HUDEP-2 (cell line): ENCODE measurements around the gene PATZ1.

Experiments
- DNase-seq, 76 experiments: peaks; one replicate each; lab custom pipeline; 2025; ENCODE audit not compliant: unreplicated experiment in 76 of 76; lab: John Stamatoyannopoulos, UW

PATZ1 gene

DNA sequence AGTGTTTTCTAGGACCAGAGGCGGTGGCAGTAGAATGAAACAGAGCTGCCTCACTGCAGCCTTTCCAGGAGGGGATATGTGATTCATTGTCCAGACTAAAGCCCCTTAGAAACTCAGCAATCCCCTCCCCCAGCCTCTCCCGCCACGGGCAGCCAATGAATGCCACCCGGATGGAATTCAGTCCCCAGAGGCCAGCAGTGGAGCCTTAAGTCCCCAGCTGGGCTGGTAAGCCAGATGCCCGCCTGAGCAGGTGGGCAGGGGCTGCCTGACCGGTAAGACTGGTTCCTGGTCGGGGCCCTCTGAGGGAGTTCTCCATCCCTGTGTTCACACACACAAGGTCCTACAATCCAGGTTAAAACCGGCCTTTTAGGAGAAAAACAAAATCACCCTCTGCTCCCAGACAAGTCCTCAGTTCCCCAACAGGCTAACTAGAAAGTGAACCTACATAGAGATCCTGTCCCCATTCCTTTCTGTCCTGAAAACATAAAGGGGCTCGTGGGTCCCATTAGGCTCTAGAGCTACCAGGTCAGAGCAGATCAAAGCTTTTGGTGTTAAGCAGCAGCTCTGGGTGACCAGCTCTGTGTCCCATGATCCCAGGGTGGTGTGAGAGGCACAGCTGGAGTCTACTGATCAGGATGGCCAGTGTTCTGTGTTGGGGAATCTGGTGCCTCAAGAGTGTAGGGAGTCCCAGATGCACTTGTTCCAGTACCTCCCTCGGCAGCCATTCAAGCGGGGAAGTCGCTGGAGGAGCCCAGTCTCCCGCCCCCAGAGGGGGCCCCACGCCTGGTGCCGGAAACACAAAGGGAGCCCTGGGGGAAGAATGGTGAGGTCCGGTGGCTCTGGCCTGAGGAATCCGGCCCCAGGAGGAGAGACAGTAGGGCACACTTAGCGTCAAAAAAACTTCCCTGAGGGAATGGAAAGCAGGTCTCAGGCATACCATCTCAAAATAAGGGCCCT lies 2.6 kb downstream of the PATZ1 start:
- peak in 44 of 76 experiments; percentile 4 to 56 (median 28) for DNase-seq

DNA sequence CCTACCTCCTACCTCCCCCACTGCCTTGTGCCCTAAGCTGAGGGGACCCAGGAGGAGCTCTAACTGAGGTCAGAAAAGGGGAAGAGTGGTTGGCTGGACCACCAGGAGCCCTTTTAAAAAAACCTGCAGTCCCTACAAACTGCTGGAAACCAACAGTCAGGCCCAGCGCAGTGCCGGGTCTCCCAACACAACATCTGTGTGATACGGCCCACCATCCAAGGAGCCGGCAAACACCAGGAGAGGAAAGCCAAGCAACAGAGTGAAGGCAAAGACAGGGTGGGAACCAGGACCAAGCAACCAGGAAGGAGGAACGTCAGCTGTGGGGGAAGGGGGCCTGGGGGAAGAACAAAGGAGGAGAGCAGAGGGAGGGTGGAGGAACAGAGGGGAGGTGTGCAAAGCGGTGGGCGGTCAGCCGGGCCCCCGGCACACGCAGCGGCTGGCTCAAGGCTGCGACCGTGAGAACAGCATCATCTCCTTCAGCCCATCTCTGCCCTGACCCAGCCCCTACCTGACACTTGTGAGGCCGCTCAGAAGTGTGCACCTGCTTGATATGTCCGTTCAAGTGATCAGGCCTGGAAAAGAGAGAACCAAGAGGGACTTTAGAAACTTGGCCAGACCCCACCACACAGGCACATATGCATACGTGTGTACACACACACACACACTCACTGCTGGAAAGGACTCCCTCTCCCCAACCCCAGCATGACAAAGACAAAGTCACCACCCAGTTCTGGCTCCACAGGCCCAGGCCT lies 3.6 kb downstream of the PATZ1 start:
- peak in 2 of 76 experiments; percentile 1 to 24 for DNase-seq

DNA sequence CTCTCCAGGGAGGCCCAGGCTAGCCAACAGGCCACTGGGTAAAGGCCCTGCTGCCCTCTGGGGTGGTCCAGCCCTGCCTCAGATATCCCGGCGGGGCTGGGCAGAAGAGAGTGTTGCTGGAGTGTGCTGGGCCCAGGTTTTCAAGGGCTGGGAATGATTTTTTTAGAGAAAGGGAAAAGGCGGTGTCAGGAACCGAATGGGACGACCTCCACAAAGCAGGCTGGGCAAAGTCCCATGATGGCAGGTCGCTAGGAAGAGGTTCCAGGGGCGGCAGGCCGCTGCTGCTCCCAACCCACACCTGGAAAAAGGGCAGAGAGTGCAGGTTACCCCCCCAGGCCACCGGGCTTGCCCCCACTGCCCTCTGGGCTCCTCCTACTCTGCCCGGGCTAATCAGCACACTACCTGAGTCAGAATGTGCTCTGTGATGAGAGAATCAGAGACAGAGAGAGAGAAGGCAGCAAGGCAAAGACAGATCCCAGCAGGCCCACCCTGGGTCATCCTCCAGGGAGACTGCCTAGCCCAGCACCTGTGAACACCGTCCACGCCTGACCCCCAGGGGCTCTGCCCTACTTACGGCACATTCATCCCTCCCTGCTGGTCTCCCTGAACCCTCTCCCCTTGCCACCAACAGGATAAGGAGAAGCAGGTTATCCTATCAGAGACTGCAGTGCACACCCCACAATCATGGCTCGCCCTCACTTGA lies 4.6 kb downstream of the PATZ1 start:
- no peak for DNase-seq

DNA sequence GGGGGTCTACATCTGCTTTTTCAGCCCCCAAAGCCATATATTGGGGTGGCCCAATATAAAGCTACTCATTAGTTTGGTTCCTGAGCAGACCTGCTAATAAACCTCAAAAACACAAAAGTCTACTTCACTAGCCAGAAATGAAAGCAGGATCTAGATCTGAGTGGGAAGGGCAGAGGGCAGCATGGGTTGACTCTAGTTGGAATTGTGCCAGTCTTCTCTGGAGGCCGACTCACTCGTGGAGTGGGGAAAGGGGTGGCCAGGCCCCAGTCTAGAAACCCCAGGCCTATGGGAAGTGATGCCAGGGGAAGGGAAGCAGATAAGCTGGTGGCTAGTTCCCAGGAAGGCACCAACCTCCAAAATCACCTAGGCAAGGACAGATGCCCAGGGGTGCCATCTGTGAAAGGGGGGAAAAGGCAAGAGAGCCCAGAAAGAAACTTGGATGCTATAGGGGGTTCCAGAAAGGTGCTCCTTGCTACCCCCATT lies 5.3 kb downstream of the PATZ1 start:
- no peak for DNase-seq

DNA sequence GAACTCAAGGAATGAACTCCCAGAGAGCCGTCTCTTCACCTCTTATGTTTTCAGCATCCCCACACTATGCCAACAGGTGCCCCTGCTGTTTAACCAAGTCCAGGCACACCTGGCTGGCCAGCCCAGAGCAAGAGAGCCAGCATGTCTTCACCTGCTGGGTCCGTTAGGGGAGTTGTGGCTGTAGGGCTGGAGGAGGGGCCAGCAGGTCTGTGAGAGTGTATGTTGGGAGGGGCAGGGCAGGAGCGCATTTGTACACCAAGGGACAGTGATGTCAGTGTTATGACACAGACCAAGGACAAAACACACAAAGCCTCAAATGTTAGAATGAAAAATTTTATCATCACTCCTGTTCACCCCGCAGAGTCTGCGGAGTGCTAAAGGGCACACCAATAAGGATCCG lies 5.8 kb downstream of the PATZ1 start:
- DNase-seq: no peak

DNA sequence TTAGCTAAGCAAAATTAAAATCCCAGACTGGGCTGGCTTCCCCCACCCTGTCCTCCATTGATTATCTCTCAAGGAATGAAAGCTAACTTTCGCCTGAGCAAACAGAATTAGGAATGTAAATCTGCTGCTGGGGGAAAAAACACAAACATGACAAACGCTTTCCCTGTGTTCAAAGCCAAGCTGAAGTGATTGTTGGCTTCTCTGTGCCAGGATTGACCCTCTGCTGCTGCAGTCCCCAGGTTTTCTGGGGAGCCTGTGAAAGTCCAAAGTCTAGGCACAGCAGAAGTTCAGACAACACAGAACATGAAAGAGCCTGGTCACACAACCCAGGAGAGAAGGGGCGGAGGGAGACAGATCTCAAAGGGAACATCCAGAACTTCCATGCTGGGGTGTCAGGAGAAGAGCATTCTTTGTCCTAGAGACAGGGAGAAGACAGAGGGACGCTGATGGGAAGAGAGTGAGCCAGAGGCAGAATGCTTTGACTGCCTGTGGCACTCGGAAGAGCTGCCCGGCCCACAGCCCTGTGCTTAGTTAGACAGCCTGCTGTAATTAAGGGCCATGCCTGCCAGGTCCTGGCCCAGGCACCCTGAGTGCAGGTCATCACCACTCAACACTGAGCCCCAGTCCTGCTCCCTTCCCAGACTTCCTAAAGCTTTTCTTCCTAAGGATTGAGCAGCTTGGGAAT lies 6.9 kb downstream of the PATZ1 start:
- DNase-seq: no peak

DNA sequence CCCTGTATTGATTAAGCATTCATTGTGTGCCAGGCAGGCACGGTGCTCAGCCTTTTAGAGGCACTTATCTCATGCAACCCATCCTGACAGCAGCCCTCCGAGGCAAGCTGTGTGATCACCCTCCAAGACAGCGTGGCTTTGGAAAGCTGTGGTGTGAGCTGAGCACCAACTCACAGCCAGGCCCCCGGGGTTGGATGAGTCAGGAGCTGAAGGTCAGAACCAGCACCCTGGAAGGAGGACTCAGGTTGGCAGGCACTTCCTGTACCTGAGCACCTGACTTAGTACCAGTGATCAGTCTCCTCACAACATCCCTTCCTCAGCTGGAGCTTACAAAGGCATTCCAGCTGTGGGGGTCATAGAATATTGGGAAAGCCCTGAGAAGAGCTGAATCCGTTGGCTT lies 9.0 kb downstream of the PATZ1 start:
- no peak for DNase-seq

DNA sequence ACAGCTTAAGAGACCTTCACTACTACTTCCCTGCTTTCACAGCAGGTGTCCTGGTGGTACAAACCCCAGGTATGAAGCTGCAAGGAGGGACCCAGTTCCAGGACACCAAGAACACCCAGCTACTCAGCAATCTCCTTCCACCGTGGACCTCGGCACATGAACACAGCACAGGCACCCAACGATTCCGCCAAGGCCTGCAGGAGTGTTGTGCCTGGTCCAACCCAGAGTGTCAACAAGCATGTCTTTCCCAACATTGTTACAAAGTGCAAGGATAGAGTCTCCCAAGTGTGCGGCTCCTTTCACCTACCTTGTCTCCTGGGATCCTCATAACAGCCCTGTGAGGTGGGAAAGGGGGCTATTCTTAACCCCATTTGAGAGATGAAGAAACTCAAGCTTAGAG lies 11.8 kb downstream of the PATZ1 start:
- no peak for DNase-seq

DNA sequence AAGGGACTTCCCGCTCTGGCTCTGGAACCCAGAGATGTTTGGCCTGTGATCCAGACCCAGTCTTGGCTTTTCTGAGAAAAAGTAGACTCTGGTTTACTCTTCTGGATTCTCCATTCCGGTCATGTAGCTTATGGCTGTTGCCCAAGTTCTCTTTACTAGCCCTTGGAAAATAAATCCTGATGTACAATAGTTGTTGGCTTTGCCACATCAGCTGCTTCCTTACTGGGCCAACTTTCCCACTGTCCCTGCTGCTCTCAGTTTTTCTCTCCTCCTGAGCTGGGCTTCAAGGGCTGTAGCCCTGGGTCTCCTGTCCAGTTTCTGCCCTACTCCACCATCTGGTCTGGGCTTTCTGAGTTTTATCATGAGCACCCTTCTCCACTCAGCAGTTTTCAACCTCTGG lies 12.5 kb downstream of the PATZ1 start:
- no peak for DNase-seq

DNA sequence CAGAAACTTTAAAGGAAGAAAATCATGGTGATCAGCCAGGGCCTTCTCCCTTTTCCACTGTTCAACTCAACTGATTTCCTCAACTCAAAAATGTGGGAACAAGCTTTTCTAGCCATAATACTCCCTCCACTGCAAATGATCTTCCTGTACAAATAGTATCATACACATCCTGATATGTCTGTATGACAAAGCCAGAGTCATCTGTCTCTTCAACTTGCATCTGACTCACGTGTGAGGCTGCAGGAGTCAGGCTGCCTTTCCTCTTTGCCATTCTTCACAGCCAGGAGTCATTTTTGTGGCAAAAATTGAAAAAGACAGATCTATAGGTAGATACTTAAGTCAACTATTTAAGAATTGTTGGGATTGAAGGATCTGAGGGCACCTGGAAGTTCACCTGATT lies 13.3 kb downstream of the PATZ1 start:
- no peak for DNase-seq

DNA sequence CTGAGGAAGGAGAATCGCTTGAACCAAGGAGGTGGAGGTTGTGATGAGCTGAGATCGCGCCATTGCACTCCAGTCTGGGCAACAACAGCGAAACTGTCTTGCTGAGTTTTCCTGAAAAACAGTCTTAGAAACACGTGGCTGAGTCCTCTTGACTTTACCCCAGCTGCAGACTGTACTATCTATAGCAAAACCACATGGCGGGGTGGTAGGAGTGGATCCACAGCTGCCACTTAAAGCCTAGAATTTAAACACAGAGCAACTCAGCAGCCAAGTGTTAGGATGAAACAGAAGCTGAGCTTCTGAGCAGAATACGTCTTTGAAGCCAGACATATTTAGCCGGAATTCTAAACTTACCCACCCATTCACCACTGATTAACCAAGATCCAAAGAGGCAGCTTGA lies 14.1 kb downstream of the PATZ1 start:
- DNase-seq: no peak

DNA sequence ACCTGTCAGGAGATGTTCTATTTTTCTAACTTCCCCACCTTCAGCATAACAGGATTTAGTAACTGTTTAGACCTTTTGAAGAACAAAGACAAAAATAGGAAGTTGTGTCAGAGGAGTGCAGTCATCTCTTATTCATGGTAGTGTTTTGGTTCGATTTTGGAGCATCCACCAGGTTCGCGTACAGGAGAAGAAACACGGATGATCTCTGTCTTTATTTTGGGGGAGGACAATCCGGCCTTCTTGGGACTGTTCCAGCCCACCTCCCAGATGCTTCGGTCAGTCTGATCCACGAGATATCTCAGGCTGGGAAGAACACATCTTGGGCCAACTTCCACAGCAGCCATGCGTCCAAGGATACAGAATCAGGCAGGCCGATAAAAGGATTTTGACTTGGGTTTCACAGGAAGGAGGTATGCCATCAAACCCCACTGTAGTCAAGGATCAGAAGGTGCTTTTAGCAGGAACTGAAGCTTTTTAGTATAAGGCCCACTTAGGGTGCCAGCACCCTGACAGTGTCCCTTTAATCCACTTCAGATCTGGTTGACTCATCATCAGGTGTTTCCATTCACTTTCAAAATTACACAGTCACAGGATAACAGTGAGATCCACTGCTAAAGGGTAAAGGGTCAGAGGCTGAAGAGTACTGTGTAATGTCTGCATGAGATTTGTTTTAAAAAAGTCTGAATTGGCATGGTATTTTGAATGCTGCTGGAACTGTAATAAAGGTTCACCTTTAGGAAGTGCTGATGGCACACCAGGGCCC lies 16.5 kb downstream of the PATZ1 start:
- DNase-seq: no peak

DNA sequence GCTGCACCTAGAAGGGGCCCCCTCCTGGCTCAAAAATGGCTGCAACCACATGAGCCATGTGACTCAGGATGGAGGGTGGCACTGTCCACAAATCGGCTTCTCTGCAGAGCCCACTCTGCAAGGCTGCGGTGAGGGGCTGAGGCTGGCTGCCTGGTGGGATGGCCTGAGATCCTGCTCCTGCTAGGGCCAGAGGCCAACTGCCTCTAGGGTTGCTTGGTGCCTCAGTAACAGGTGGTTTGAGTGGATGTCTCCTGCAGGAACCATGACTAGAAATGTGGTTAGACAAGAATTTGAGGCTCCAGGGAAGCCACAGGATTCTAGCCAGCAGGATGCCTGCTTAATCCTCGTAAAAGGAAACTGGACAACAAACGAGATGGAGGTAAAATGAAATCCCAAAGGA lies 17.1 kb downstream of the PATZ1 start:
- DNase-seq: no peak

DNA sequence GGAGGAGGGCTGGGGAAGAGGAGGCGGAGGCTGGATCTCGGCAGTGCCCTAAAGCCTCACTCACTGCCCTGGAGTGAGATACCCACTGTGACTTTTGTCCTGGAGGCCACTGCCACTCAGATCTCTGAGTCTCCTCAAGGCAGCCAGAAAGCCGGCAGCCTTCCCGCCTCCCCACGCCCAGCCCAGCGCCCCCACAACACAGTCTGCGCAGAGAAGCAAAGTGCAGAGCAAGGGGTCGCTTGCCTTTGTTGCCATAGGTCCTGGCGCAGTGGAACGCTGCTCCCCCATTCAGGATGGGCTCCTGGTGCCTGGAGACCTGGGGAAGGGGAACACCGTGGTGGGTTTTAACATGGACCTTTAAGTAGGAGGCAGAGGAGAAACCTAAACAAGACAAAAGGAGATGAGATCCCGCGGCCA lies 17.6 kb downstream of the PATZ1 start:
- no peak for DNase-seq

DNA sequence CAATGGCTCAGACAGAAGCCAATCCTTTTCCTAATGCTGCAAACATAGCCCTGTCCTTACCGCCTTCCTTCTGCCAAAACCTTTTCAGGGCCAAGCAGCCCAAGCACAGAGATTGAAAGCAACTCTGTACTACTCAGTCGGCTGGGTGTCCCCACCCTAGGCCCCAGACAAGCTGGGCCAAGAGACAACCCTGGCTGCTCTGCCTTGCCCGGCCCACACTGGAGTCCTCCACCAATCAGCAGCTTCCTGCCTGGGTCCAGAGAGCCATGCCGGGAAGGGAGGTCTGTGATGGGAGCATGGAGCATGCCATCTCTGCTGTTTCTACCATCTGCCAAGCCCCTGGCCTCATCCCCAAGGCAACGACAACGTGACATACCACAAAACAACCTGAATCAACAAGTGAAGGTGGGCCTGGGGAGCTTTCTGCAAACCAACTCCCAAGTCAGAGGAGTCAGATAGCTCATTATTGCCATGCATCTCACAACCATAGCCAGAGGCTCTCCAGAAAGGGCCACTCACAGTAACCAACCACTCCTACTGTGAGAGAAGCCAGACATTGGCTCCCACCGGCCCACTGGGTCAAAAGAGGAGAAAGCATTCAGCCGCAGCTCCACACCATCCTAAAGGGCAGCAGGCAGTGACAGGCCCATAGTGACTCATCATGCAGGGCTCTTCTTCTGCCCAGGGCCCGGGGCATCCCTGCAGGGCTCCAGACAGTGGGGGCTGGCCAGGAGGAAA lies 18.2 kb downstream of the PATZ1 start:
- DNase-seq: no peak

DNA sequence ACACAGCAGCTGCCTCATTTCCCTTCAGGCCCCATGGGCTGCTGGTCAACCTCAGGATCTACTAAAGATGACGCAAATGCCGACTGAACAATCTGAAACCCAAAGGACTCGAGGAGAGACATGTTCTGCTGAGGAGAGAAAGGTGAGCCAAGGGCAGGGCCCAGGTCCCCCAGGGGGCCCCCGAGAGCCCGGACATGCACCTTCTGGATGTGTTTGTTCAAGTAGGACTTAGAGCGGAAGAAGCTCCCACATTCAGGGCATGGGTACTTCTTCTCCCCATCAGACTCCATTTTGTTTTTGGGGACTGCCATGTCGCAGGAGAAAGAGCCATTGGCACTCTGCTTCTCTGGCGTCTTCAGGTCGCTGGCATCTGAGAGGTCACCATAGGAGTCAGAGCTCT lies 19.3 kb downstream of the PATZ1 start:
- DNase-seq: no peak

DNA sequence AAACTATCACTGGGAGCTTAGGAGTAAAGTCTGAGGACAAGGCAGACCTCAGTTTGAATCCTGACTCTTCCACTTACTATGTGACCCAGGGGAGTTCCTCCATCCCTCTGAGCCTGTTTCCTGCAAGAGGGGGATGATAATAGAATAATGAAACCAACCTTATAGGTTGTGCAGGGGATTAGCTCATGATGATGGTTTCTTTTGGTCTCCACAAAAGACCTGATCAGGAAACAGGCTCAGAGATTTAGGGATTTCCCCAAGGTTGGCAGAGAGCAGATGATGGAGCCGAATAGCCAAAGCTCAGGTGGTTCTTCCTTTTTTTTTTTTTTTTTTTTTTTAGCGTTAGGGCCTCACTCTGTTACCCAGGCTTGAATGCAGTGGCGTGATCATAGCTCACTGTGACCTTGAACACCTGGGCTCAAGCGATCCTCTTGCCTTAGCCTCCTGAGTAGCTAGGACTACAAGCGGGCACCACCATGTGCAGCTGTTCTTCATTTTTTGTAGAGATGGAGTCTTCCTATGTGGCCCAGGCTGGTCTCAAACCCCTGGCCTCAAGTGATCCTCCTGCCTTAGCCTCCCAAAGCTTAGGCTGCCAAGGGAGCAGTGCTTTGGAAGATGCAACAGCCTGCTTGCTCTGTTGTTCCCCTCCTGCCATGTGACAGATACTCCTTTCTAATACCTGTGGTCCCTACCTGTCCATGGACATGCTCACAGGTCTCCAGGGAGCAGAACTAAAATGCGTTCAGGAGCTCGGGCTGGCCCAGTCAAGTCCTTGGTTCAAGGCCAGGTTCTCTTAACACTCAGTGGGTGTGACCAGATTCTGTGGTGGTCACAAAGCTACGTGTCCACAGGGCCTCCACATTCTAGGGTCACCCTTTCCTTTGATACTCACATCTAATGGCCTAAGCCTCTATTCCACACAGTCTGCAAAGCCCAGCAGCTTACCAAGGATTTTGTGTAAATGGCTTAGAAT lies 22.3 kb downstream of the PATZ1 start:
- DNase-seq: no peak

DNA sequence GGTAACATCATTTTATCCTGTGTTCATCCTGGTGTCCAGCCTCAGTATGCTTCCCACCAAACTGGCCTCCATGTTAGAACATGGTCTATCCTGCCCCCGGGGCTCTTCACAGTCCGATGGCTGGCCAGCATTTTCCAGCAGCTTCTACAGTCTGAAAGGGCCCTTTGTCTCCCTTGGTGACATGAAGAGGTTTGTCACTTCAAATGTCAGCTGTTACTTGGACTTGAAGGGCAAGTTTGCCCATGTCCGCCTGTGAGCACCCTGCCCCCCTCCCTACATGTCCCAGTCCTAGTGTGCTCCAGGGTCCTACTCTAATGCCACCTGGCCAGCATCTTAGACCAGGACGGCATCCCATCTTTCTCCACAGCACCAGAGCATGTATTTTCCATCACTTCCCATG lies 24.7 kb downstream of the PATZ1 start:
- no peak for DNase-seq
